HCT116 (cell line): ENCODE data around the gene PICK1.

Experiments used
- YY1 ChIP-seq: IDR thresholded peaks from 2 replicates; pipeline ENCODE4 v1.6.1; 2011; ENCODE audit warnings: low read length, low read depth, moderate library complexity, mild to moderate bottlenecking; ENCODE audit not compliant: insufficient replicate concordance; ENCODE audit errors: extremely low read depth
- TF ChIP-seq, protein P1 (sequence below), 3 experiments: fragments of 200-600 bp in 1 of 3; sonication (generic) in 1 of 3; IDR thresholded peaks in 2 of 3; conservative IDR thresholded peaks in 1 of 3; 2 replicates each; pipeline ENCODE4 v1.5.1; 2012 to 2017; ENCODE audit warnings: low read depth in 2 of 3, low read length in 2 of 3, antibody characterized with exemption in 1 of 3, borderline replicate concordance in 1 of 3, control low read depth in 1 of 3, mild to moderate bottlenecking in 1 of 3, mixed read lengths in 1 of 3, mixed run types in 1 of 3, moderate library complexity in 1 of 3; ENCODE audit not compliant: insufficient read depth in 1 of 3

DNA sequence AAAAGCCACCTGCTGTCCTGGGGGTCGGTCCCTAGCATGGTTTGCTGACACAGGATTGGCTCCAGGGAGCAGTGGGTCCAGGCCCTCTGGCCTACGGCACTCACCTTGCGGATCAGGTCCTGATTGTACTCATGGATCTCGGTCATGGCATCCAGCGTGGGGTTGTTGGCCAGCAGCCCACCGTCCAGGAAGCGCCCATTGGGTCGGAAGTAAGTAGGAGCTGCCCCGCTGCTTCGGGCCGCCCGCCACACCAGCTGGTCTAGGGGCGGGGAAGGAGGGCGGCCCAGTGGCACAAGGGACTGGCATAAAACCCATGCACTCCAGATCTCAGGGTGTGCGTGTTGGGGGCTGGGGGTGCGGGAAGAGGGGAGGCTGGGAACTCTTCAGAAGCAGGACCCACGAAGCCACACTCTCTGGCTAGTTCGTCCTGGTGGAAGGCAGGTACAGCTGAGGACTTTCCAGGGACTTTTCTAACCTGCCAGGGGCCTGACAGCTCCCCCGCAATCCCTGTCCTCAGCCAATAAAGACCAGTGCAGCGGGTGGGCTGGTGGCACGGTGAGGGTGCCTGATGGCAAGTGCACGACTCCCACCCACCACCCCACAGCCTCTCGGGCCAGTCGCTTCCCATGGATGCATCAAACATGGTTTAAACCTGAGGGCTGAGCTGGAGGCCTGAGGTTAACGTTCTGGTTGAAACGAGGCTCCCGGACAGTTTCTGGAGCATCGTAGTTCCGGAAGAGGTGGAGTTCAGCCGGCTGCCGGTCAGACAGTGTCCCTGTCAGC lies 58.4 kb downstream of the PICK1 start:
- no peak for TF ChIP-seq YY1
- TF ChIP-seq, protein P1, sequence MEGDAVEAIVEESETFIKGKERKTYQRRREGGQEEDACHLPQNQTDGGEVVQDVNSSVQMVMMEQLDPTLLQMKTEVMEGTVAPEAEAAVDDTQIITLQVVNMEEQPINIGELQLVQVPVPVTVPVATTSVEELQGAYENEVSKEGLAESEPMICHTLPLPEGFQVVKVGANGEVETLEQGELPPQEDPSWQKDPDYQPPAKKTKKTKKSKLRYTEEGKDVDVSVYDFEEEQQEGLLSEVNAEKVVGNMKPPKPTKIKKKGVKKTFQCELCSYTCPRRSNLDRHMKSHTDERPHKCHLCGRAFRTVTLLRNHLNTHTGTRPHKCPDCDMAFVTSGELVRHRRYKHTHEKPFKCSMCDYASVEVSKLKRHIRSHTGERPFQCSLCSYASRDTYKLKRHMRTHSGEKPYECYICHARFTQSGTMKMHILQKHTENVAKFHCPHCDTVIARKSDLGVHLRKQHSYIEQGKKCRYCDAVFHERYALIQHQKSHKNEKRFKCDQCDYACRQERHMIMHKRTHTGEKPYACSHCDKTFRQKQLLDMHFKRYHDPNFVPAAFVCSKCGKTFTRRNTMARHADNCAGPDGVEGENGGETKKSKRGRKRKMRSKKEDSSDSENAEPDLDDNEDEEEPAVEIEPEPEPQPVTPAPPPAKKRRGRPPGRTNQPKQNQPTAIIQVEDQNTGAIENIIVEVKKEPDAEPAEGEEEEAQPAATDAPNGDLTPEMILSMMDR (IDR thresholded peaks at IDR 0.05 in 2 of 3, conservative IDR thresholded peaks at IDR 0.05 in 1 of 3; ENCODE audit: borderline replicate concordance in 1 of 3, insufficient read depth in 1 of 3, low read depth in 2 of 3, low read length in 2 of 3): no peak
